ENCODE measurements around the gene RAB37. TPM values are rescaled to one million over a fixed set of nuclear protein-coding genes. Genes with fewer than 3 reads are reported as not detected.

Gene RAB37
- total and polyA plus RNA-seq, 9 of the 15 experiments (the other 6 are each of a cell fraction or from before 2014, with no cell fraction given) = 0.03 to 0.27 (median 0.11) TPM; not detected in 4

DNA sequence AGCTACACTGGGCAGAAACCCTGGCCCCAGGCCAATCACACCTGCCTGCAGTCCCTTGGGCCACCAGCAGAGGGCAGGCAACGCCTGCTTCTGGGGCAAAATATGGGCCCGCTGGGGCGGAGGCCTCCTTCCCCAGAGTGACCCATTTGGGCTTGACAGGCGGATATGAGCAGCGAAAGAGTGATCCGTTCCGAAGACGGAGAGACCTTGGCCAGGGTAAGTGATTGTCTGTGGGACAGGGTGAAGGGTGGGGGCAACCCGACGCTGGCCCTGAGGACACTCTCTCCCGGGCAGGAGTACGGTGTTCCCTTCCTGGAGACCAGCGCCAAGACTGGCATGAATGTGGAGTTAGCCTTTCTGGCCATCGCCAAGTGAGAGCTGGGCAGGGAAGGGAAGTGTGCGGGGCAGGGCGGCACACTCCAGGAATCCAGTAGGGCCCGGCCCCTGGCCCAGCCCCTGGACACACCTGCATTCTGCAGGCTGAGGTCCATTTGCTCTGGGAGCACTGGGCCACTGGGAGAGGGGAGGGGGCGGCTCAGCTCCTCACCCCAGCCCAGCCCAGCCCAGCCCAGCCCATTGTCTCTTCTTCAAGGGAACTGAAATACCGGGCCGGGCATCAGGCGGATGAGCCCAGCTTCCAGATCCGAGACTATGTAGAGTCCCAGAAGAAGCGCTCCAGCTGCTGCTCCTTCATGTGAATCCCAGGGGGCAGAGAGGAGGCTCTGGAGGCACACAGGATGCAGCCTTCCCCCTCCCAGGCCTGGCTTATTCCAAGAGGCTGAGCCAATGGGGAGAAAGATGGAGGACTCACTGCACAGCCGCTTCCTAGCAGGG is 7.9 kb downstream of the RAB37 start (continued):
- TF ChIP-seq ZNF133 (CRISPR knock-in tag; IDR thresholded peaks at IDR 0.05) (no peak), PYGO2 (tag; IDR thresholded peaks at IDR 0.05) (no peak), SMAD2 (IDR thresholded peaks at IDR 0.05; ENCODE audit: low read depth, low read length) (no peak), XRCC5 (IDR thresholded peaks at IDR 0.05; ENCODE audit: low read depth, low read length) (peak; percentile 90), CC2D1A (IDR thresholded peaks at IDR 0.05) (peak; percentile 85), MCM5 (IDR thresholded peaks at IDR 0.05; ENCODE audit: low read depth) (no peak), ESRRB (CRISPR knock-in tag; IDR thresholded peaks at IDR 0.05; ENCODE audit: borderline replicate concordance) (no peak), MEF2D (tag; conservative IDR thresholded peaks at IDR 0.05; ENCODE audit: low read depth) (no peak), TOE1 (IDR thresholded peaks at IDR 0.05; ENCODE audit: borderline replicate concordance) (no peak), TOE1 (CRISPR knock-in tag; IDR thresholded peaks at IDR 0.05; ENCODE audit: borderline replicate concordance, low read depth) (no peak), NFIC (IDR thresholded peaks at IDR 0.05) (peak; percentile 100), STAG1 (CRISPR knock-in tag; IDR thresholded peaks at IDR 0.05; ENCODE audit: borderline replicate concordance) (peak; percentile 87; the same call in 1 of the 2 replicates), MXI1 (IDR thresholded peaks at IDR 0.05; ENCODE audit: low read depth, low read length) (no peak), MCM3 (IDR thresholded peaks at IDR 0.05) (no peak), SMARCC2 (IDR thresholded peaks at IDR 0.05; ENCODE audit: low read depth) (no peak), NUFIP1 (IDR thresholded peaks at IDR 0.05; ENCODE audit: partially characterized antibody) (no peak), SPI1 (IDR thresholded peaks at IDR 0.05; ENCODE audit: borderline replicate concordance, low read depth, low read length) (no peak), ZNF407 (IDR thresholded peaks at IDR 0.05; ENCODE audit: low read depth) (no peak)
- TF ChIP-seq, protein P1, sequence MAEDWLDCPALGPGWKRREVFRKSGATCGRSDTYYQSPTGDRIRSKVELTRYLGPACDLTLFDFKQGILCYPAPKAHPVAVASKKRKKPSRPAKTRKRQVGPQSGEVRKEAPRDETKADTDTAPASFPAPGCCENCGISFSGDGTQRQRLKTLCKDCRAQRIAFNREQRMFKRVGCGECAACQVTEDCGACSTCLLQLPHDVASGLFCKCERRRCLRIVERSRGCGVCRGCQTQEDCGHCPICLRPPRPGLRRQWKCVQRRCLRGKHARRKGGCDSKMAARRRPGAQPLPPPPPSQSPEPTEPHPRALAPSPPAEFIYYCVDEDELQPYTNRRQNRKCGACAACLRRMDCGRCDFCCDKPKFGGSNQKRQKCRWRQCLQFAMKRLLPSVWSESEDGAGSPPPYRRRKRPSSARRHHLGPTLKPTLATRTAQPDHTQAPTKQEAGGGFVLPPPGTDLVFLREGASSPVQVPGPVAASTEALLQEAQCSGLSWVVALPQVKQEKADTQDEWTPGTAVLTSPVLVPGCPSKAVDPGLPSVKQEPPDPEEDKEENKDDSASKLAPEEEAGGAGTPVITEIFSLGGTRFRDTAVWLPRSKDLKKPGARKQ (CRISPR knock-in tag; IDR thresholded peaks at IDR 0.05) = no peak

Measured in K562 (cell line).